GM19035 (cell line): ENCODE measurements around the gene TCIRG1.
"Not testable (repeated sequence)": the region's sequence is repeated elsewhere in the genome, so short reads cannot be mapped to it uniquely, and the experiment has no call there.

Experiments used
- ATAC-seq: cut with Tn5 transposase; IDR thresholded peaks from one replicate; pipeline ENCODE4 v1.9.1; 2021; ENCODE audit not compliant: unreplicated experiment

TCIRG1 gene

DNA sequence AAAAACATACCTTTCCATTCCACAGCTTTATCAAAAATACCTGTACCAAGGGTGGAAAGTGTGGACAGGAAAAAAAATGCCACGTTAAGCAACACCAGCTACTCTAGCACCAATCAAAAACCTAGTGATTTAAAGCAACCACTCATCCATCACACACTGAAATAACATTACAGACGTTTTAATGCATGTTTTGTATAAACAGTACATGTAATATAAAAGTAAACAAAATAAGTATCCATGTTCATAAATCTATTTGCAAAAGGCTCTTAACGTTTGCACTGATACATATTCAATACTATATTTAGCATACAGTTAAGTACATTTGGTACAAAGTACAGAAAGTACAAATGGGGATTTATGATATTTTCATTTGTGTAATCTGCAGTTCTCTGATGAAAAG, 43.7 kb downstream of the TCIRG1 start:
- ATAC-seq = no peak

DNA sequence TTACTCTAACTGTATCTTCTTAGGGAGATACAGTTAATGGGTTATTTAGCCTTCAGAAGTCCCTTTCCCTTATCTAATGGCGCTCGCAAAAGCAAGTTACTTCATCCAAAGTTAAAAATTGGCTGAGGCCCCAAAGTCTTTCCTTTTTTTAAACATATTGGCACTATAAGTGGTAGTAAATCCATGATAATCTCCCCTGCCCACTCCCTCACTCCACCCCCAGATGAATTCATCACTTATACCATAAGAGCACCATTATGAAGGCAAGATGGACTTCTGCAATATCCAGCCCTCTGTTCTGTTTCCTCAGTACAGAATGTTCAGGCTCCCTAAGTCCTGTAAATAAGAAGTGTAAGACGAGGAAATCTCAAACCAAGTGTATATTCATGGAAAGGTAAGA, 44.7 kb downstream of the TCIRG1 start:
- ATAC-seq = no peak

DNA sequence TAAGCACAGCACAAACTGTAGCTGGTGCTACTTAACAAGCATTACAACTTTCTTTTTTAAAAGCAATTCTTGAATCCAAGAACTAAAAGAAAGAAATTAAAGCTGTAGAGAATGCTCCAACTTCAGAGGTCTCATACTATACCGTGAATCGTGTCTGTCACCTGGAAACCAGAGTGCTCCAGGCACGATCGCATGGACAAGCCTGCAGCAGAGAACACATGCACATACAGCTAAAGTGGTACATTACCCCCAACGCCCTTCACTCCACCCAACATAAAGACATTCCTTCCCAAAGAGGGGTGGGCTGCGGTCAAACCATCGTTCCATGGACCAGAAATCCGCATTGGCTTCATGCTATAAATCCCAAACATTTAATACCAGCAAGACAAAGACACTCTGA, 50.9 kb downstream of the TCIRG1 start:
- no peak for ATAC-seq

DNA sequence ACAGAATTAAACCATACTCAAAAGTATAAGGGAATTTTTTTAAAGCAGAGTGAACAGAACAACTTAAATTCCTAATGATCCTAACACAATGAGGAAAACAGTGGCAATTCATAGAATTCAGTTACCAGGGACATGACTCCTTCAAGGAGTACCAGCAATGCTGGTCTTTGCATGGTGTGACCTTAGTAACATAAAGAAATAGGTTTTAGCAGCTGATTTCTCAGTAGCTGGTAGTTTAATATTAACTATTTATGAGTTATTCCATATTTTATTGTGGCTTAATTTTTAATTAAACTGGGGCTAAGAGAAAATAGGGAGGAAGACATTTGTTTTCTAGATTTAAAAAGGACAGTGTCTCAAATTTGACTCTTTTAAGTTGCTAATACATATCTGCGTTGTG, 51.5 kb downstream of the TCIRG1 start:
- no peak for ATAC-seq

DNA sequence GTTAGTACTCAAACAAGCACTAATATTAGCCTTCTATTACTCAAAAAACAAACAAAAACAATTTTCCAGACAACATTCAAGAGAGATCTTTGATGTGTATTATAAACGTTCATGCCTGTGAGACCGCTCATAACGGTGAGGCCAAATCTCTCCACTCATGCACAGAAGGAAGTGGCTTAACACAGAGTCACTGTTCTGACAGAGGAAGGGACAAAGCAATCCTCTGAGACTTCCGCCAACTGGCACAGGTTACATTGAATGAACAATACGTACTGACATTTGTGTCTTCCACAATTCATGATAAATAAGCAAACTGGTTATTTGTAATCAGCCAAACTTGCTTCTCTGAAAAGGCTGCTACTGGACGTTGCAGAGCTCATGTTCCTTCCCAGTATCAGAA, 51.9 kb downstream of the TCIRG1 start:
- ATAC-seq = no peak

DNA sequence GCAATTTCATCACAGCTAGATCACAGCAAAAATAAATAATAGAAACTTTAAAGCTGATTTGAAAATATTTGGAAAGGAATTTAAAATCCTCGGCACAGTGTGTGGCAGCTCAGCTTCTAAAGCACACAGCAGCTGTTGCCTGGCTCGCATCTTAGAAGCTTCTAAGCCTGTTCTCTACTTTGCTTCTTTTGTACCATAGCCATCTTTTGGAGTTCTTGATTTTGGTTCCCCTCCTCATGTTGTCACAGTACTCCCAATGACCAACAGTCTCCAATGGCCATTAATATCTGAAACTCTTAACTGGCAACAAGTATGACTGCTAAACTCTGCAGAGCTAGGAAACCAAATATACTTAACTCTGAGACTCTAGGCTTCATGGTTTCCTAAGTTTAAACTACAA, 53.6 kb downstream of the TCIRG1 start:
- no peak for ATAC-seq

DNA sequence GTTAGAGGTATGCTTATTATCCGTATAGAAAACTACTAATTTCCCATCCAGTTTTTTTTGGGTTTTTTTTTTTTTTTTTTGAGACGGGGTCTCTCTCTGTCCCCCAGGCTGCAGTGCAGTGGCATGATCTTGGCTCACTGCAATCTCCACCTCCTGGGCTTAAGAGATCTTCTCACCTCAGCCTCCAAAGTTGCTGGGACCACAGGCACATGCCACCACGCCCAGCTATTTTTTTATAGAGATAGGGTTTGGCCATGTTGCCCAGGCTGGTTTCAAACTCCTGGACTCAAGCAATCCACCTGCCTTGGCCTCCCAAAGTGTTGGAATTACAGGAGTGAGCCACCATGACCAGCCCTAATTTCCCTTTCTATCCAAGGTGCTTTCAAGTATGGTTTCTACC, 54.1 kb downstream of the TCIRG1 start:
- ATAC-seq = not testable (repeated sequence)

DNA sequence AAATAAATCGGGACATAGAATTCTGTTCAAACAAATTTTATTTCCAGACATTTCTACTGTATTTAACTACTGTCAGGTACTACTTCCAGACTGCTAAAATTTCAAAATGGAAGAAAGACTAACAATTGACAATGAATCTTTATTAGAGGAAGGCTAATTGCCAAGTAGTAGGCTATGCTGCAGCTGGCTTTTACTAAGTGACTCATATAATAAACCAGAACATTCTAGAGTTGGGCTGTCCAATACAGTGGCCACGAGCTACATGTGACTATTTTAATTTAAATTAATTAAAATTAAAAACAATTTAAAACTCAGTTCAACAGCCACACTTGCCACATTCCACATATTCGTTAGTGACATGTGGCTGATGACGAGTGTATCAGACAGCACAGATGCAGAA, 54.7 kb downstream of the TCIRG1 start:
- ATAC-seq = no peak

DNA sequence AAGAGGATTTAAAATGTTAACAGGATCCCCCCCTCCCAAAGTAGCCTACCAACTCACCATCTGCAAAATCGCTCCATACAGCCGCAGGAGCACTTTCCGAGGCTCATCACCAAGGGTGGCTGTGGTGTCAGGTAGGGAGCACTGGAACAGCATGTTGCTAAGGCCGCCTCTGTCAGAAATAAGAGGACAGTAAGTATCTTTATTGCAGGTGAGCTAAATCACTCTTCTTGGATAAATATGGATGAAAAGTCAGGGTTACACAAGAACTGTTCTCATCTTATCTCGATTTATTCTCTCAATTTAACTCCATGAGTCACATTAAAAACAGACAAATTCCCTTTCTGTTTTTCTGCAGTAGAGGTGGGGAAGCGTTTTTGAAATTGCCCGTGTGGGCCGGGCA, 58.1 kb downstream of the TCIRG1 start:
- ATAC-seq = no peak

DNA sequence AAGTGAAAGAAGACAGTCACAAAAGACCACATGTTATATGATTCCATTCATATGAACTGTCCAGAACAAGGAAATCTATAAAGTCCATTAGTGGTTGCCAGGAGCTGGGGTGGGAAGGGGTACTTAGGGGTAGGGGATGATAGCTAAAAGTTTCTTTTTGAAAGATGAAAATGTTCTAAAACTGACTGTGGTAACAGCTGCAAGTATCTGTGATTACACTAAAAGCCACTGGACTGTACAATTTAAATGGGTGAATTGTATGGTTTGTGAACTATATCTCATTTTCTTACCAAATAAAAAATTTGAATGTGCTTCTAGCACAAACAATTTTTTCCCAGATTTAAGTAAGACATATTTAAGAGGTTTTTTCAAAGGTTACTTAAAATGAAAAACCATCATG, 60.2 kb downstream of the TCIRG1 start:
- no peak for ATAC-seq

DNA sequence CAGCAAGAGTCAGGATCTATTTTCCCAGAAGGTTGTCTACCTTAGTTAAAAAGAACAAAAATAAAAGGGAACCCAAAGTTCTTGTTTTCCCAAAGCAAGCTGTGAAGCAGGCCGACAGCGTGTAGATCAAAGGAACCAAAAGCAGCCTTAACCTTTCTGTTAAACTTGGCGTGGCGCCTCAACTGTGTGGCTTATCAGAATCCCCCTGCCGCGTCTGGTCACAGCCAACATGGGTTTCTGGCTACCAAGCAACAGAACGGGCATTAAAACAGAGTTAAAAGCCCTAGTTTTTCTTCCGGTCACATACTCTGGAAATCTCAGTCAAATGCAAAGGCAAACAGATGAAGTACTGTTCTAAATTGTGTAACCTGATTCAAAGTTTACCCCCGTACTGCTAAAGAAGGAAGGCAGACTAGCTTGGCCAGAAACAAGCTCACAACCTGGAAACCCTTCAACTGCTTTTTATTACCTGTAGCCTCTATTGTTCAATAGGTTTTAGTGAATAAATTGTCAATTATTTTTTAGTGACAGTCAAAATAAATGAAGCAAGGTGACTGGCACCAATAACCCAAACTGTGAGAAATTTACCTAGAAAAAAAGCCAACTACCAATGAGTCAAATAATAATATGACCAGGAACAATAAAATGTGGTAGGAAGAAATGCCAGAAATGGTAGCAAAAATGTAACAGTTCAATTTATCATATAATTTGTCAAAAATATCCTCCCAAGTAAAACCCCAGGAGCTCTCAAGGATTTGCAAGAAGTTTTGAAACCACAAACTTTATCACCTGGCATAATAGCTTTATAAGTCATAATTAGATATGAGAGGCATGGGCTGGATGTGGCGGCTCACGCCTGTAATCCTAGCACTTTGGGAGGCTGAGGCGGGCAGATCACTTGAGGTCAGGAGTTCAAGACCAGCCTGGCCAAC, 60.9 kb downstream of the TCIRG1 start:
- no peak for ATAC-seq
